GM19023 (cell line): ENCODE results near the gene SBF1.
"Not testable (repeated sequence)": the region's sequence is repeated elsewhere in the genome, so short reads cannot be mapped to it uniquely, and the experiment has no call there.

Experiments
- ATAC-seq: cut with Tn5 transposase; IDR thresholded peaks from one replicate; pipeline ENCODE4 v1.9.1; 2021; ENCODE audit warnings: mild to moderate bottlenecking, moderate library complexity; ENCODE audit not compliant: unreplicated experiment

Gene SBF1

DNA sequence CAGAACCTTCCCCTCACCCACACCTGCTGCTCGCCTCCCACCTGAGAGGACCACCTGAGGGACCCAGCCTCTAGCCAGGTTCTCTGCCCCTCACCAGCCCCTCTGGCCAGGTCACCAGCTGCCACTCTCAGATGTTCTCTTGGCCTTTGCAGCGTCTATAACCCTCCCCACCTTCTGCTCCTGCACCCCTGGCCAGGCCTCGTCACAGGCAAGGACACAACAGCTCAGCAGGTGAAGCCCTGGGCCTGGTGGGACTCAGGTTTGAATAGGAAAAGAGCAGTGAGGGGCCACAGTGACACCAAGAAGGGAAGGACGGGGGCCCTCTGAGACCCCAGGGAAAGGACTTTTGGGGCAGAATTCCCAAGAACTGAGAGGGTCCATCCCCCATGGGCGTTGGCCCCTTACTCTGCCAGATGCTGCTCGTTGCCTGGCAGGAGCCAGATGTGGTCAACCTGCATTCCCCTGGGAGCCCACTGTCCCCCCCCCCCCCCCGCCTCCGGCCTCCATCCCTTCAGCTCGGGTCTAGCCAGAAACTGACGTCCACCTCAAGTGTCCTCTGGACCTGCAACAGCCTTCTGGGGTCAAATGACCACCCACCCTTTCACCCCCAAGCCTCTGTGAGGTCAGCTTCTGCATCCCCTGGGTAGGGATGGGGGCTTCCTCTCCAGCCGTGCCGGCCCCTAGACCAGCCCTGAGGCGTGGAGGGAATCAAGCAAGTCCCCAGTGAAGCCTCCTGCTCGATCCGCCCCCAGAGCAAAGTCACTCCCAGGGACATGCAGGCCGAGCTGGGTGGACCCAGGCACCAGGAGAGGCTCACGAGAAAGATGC lies 28.7 kb downstream of the SBF1 start:
- no peak for ATAC-seq

DNA sequence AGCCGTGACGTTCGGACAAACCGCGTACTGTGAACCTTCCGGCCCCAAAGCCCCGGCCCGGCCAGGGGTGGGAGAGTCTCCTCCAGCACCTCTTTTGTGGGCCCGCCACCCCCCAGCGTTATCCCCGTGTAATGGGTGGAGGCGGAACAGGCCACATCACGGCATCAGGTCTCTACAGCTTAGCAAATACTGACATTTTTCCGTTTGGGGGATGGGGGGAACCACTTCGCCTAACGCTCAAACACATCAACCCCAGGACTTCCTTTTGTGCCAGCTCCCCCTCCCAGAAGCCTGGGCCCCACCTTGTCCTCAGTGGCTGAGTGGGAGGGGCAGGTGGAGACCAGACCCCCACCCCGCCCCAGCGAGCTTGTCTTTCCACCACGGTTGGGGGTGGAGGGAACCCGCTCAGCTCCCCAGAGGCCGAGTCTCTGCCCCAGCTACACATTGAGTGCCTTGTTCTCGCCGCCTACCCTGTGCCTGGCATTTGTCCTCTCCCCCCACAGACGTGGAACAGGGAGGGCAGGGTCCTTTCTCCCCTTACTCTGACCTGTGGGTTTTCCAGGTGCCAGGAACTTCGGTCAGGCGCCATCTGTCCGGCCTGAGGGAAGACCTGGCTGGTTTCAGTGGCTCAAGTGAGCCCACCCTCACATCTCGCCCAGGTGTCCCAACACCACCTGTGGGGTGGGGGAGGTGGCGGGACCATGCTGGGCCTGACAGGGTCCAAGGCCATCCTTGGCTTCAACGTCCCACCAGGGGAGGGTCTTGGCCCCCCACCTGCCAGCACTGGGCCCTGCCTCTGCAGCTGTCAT lies 29.6 kb downstream of the SBF1 start:
- ATAC-seq: no peak

DNA sequence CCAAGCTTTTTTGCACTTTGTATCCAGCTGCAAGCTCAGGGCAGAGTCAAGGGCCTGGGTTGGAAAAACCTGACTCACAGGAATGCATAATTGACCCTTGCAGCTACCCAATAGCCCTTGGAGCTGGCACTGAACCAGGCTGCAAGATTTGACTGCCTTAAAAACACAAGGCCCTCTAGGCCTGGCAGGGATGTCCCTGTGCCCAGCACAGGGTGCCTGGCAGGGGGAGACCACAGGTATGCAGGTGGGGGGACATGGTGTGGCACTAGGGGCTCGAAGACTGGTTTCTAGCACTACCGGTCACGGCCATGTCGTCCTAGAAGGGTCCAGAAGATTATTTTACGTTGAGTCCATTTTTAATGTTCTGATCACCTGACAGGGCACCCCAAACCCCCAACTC lies 30.2 kb downstream of the SBF1 start:
- ATAC-seq: no peak

DNA sequence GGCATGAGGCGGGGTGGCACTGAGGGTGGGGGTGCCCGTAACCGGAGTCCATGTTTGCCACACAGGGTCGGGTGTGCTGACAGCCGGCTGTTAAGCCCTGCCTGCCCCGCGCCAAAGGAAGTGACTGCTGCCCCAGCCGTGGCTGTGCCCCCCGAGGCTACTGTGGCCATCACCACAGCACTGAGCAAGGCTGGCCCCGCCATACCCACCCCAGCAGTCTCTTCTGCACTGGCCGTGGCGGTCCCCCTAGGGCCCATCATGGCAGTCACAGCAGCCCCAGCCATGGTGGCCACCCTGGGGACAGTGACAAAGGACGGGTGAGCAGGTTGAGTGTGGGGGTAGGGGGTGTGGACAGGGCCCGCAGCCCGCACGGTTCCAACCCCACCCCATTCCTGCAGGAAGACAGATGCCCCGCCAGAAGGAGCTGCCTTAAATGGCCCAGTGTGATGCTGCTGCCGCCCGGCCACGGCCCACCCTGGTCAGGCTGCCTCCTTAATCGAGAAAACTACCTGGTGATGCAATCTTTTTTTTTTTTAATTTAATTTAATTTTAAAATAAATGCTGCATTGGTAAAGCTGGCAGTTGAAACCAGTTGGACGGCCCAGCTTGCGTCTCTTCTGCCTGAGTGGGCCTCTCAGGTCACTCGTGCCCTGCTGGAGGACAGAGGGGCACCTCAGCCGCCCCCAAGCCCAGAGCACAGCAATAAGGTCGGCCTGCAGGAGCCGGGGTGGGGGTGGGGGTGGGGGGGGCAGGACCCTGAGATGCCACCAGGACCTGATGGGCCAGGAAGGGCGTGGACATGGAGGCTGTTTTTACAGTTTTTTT lies 30.8 kb downstream of the SBF1 start:
- ATAC-seq: no peak

DNA sequence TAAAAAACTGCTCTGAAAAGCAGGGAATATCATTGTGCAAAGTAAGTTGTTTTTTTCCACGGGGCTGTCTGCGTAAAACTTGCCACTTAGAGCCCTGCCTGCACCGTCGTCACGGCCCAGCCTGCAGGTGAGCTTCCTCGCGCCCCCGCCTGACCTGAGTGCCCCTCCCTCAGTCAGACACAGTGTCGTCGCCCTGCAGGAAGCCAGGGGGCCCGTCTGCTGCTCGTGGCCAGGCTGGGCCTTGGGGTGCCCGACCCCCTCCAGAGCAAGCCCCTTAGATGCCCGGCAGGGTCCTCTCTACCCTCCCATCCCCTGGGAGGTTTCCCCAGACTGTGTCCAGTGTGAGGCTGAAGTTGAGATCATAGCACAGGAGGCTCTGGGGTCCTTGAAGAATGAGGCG lies 31.6 kb downstream of the SBF1 start:
- ATAC-seq: no peak

DNA sequence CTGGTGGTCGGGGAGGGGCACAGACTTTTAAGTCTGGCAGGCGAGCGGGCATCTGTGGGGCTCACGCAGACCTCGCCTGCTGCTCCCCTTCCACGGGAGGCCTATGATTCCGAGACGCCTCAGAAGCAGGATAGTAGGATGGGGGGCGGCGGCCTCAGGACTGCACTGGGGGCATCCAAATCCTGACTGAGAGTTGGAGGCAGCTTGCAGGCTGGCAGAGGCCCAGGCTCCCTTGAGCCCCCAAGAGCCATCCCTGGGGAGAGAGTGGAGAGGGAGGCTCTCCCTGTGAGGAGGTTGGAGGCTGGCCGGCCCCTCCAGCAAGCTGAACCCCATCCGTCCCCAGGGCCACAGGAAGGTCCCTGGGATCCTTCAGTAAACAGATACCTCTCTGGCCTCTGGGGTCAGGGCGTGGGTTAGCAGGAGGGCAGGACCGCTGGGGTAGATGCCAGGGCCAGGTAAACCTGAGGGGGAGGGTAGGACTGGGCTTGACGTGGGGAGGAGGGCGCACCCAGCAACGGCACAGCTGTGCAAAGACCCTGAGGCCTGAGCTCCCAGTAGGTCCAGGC lies 33.3 kb downstream of the SBF1 start:
- ATAC-seq: no peak

DNA sequence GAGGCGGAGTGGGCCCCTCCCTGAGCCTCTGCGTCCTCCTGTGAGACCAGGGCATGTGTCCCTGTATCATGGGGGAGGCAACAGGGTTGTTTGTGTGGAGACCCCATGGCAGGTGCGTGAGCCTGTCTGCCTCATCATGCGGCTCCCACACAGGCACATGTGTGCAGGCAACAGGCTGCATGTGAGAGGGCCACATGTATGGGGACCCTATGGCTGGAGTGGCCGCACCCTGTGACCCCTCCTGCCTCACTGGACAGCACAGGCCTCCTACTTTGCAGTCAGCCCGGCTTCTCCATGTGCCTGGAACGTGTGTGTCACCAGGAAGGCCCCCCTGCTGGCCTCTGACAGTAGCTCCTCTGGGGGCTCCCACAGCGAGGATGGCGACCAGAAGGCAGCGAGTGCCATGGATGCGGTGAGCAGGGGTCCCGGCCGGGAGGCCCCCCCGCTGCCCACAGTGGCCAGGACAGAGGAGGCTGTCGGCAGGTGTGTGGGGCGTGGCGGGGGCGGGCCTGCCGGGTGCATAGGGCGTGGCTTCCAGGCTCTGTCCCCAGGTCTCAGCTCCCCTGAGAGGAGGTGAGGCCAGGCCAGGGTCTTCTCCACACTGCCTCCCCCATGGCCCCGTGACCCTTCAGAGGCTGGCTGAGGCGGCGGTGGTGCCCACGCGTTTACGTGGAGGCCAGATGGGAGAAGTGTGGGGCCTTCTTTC lies 34.1 kb downstream of the SBF1 start:
- no peak for ATAC-seq

DNA sequence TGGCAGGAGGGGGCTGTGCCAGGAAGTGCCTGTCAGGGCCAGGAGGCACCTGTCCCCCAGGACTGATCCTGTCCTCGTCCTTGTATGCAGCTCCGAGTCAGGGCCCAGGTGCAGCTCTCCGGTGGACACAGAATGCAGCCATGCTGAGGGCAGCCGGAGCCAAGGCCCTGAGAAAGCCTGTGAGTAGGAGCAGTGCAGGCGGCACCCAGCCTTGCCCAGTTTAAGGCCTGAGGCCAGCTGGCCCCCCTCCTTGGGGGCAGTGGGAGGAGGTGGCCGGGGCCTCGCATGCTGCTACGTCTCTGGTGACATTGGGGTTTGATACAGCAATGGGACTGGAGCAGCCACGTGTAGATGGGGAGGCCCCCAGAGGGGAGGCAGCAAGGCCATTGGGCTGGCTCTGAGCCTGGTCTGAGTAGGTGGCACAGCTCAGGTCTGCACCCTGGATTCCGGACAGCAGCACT lies 34.9 kb downstream of the SBF1 start:
- ATAC-seq: no peak

DNA sequence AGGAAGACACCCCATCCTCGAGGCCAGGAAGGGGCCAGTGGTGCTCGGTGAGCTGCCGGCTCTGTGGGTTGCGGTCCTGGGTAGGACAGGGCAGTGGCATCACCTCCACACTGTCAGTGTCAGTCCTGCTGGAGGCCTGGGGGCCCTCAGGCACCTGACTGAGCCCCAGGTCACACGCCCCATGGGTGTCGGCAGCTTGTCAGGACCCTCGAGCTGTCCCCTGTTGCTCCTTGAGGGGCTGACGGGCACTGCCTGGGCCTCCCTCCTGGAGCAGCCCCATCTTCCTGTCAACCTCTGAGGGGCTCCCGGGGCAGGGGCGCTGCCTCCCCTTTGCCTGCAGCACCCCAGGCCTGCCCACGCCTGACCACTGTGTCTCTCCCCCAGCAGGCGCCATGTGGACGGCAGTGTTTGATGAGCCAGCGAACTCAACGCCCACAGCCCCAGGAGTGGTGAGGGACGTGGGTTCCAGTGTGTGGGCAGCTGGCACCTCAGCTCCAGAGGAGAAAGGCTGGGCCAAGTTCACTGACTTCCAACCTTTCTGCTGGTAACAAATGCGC lies 35.4 kb downstream of the SBF1 start:
- ATAC-seq: no peak

DNA sequence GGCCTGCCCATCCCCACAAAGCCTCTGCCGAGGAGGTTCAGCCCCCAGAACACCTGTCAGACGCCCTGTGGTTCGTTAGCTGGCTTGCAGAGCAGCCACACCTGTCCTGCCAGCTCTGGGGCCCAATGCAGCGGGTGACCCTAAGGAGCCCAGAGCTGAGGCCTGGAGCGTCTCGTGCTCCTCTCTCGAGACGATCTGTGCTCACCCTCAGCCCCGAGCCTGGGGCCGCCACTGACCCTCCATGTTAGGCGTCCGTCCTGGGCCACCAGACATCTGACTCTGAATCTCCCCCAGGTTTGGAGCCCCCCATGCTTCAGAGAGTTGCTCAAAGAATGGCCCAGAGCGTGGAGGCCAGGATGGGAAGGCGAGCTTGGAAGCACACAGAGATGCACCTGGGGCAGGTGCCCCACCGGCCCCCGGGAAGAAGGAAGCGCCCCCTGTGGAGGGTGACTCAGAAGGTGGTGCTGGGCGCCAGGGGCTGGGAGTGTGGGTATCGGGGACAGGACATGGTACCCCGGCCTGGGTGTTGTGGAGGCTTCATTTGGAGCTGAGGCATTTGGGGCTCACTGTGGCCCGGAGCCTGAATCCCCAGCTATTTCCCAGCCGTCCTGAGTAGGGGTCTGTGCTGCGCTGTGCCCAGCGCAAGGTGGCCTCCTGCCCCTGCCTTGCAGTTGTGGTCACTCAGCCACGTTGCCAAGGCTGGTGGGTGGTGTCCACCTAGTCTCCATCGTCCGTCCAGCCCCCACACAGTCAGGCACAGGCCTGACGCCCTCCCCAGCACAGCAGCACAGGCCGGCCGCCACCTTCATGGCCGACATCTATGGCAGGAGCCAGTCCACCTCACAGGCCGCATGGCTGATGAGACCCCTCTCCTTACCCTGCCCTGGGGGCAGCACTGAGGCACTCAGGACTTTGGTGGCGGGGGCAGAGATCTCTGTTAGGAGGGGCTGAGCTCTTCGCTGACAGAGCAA lies 36.2 kb downstream of the SBF1 start:
- no peak for ATAC-seq

DNA sequence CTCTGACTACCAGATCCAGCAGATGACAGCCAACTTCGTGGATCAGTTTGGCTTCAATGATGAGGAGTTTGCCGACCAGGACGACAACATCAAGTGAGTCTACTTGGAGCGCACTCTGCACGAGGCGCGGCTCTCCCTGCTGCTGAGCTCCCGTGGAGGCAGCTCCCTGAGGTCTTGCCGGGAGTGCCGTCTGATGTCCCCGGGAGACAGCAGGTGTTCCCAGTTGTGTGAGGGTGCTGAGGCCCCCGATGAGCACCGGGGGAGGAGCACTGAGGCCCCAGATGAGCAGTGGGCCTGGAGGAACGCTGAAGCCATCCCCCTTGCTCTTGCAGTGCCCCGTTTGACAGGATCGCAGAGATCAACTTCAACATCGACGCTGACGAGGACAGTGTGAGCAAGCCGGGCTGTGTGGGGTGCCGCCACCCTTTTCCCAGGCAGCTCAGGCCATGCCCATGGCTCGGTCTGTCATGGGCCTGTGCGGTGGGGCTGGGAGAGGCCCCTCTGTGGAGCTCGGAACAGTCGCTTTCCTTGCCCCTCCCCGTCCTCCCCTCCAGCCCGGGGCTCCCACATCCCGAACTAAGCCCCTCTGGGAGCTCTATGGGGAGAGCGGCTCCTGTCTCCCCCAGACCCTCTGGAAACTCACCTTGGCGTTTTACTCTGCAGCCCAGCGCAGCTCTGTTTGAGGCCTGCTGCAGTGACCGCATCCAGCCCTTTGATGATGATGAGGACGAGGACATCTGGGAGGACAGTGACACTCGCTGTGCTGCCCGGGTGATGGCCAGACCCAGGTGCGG lies 37.1 kb downstream of the SBF1 start:
- no peak for ATAC-seq

DNA sequence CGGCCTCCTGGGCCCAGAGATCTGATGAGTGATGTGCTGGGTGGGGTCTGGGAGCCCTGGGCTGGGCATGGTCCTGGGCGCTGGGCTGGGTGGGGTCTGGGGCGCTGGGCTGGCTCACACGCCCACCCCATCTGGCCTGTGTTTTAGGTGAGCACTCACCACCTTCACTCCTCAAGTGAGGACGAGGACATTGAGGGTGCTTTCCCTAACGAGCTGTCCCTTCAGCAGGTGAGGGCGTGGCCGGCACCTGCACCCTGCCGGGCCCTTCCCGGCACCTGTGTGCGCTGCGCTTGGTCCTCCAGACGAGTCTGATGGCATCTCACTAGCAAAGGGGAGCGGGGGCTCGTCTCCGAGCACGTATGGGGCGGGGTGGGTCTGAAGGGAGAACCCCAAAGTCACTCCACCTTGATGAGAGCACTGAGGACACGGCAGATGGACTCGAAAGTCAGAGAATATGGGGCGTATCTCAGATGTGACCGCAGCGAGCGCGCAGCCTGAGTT lies 37.9 kb downstream of the SBF1 start:
- ATAC-seq: no peak

DNA sequence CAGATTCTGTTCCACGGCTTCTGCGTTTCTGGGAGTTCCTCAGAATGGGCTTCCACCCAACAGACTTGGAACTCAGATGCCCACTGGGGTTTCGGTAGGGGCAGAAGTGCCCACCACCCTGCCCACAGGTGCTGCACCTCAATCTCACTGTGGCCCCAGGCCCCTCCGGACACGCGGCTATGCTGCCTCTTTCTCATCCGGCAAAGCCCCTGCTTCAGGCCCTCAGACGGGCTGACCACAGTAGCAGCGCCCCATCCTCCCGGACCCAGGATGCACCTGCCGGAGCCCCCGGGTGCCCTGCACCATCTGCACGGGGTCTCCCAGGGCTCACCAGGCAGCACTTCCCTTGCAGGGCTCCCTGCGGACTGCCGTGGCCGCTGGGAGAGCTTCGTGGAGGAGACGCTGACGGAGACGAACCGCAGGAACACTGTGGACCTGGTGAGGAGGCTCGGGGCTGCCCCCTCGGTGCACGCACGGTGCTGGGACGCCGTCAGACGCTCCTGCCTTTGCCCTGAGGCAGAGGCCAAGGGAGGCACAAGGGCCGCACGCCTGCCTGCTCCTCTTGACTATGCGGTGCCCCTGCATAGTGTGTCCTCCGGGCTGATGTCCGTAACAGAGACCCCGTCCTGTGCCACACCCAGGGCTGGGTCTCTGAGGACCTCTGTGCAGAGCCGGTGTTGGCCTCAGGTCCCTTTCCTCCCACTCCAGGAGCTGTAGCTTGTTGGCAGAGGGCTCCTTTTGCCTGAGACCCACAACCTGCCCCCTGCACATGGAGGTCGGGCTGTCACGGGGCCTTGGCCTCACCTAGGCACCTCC lies 38.6 kb downstream of the SBF1 start:
- no peak for ATAC-seq

DNA sequence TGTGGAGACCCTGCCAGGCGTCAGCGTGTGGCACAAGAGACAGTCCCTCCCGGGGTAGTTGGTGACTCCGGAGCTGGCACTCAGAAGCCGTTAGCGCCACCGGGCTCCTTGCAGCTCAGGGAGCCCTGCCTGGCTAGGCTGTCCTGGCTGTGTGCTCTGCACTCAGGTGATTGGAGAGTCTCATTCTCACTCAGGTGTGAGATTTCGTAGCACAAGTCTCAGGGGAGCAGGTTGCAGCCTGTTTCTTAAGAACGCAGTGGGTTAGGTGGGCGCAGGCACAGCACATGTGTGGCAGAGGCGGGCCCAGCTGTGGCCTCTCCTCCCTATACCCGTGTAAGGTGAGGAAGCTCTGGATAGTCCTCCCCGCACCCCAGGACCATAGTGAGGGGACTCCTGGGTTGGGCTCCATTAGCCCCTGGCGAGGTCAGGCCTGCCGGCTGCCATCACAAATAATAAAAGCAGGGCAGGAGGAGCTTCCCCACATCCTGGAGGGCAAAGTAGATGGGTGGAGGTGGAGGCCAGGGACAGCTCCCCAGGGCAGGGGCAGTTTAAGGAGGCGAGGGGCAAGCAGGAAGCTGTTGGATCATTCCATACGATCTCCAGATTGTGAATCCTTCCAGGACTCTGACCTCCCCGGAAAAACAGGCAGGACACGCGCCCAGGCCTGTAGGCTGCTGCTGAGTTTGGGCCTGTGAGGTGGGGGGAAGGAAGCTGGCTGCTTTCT lies 39.4 kb downstream of the SBF1 start:
- no peak for ATAC-seq

DNA sequence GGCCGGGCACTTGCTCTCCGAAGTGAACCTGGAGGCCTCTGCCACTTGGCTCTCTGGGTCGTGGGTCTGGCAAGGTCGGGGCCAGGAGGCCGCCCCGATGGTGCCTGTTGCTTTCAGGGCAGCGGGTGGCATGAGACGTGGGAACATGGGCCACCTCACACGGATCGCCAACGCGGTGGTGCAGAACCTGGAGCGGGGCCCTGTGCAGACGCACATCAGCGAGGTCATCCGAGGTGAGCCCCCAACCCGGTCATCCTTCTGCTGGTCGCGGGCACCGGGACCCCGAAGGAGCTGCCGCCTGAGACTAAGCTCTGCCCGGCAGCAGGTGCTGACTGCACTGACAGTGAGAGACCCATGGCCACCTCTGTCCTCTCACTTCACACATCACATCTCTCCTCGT lies 40.0 kb downstream of the SBF1 start:
- no peak for ATAC-seq

DNA sequence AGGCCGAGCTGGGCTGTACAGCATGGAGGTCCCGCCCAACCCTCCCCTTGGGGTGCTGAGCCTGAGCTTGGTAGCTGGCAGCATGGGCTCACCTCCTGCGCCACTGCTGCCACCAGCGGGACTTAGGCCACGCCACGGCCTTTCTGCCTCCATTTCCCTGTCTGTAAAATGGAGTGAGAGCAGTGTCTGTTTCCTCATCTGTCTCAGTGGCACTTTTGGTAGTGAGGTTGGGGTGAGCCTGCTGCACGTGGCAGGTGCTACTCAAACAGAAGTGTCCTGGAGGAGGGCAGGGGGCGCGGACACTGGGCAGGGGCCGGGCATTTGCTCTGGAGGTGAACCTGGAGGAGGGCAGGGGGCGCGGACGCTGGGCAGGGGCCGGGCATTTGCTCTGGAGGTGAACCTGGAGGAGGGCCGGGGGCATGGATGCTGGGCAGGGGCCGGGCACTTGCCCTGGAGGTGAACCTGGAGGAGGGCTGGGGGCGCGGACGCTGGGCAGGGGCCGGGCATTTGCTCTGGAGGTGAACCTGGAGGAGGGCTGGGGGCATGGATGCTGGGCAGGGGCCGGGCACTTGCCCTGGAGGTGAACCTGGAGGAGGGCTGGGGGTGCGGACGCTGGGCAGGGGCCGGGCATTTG lies 41.8 kb downstream of the SBF1 start:
- not testable (repeated sequence) for ATAC-seq
